Calu3 (cell line): ENCODE data around the gene CTNNAL1. TPM values are rescaled to one million over a fixed set of nuclear protein-coding genes. Genes with fewer than 3 reads are reported as not detected.
"Not testable (repeated sequence)": the region's sequence is repeated elsewhere in the genome, so short reads cannot be mapped to it uniquely, and the experiment has no call there.

Source experiments
- BruUV-seq: library from RNA; stranded (reverse); fragments of 400-500 nt; replicated peaks from 2 replicates; lab custom pipeline; 2021; lab: Mats Ljungman, UMichigan
- CTCF ChIA-PET: fragments of 300-600 bp; sonication (Branson Sonifier 250); formaldehyde crosslinking; loops from one replicate; lab custom pipeline; 2022; ENCODE audit warnings: antibody characterized with exemption; lab: Charles Lee
- DNase-seq: peaks from one replicate; pipeline ENCODE4 v3.0.0; 2022
- H3K27ac Mint-ChIP-seq: one replicate; pipeline ENCODE4 v1.8.0; 2022; ENCODE audit warnings: mixed read lengths; ENCODE audit not compliant: unreplicated experiment
- H3K27me3 Mint-ChIP-seq: one replicate; pipeline ENCODE4 v1.8.0; 2022; ENCODE audit warnings: mixed read lengths; ENCODE audit not compliant: unreplicated experiment
- H3K36me3 Mint-ChIP-seq: one replicate; pipeline ENCODE4 v1.8.0; 2022; ENCODE audit warnings: mild to moderate bottlenecking, moderate library complexity, mixed read lengths; ENCODE audit not compliant: insufficient read depth, unreplicated experiment
- H3K4me1 Mint-ChIP-seq: one replicate; pipeline ENCODE4 v1.8.0; 2022; ENCODE audit warnings: mild to moderate bottlenecking, low read depth, mixed read lengths; ENCODE audit not compliant: unreplicated experiment
- H3K4me3 Mint-ChIP-seq: one replicate; pipeline ENCODE4 v1.8.0; 2022; ENCODE audit warnings: mild to moderate bottlenecking, low read depth, moderate library complexity, mixed read lengths; ENCODE audit not compliant: unreplicated experiment
- H3K9me3 Mint-ChIP-seq: one replicate; pipeline ENCODE4 v1.8.0; 2022; ENCODE audit warnings: low read depth, mixed read lengths; ENCODE audit not compliant: unreplicated experiment
- CTCF ChIP-seq: fragments of 200-600 bp; IDR thresholded peaks from one replicate; pipeline ENCODE4 v1.8.0; 2022; ENCODE audit warnings: antibody characterized with exemption; ENCODE audit not compliant: unreplicated experiment
- intact Hi-C: fragments of 100-400 bp; cut with micrococcal nuclease; formaldehyde crosslinking; loops from one replicate; pipeline ENCODE4 v1.10.0; 2022; ENCODE audit not compliant: unreplicated experiment
- total RNA-seq: library from RNA; stranded (reverse); gene quantifications from 2 replicates; pipeline ENCODE4 v1.2.3, GENCODE V29; 2022

CTNNAL1 gene
- total RNA-seq, 1 experiment from 2014 or later, result 20.6 TPM

- Mint-ChIP-seq H3K9me3 (no peaks in the 10 kb centered on the region), H3K27ac (no peak overlapping the region), H3K4me3 (no peak overlapping the region), H3K36me3 (peaks cover 4% of the 10 kb centered on the region), H3K27me3 (no peaks in the 10 kb centered on the region), H3K4me1 (no peaks in the 10 kb centered on the region)
- no peak for DNase-seq
- BruUV-seq, result no TSS peak
- no peak for TF ChIP-seq CTCF
- intact Hi-C loops, result no loop called here
- CTCF ChIA-PET, result no interaction called here
These were observed 88.8 kb downstream of the CTNNAL1 start for GRCh38 chr9:108924466-108924865.

GRCh38 chr9:108921200-108921599, 92.1 kb downstream of the CTNNAL1 start:
- DNase-seq, result no peak
- intact Hi-C loops, result no loop called here
- no peaks in the 10 kb centered on the region for H3K27me3 Mint-ChIP-seq
- CTCF ChIA-PET, result no interaction called here
- H3K9me3 Mint-ChIP-seq, result no peaks in the 10 kb centered on the region
- no peak for TF ChIP-seq CTCF
- H3K4me3 Mint-ChIP-seq, result no peak overlapping the region
- peaks cover 4% of the 10 kb centered on the region for H3K36me3 Mint-ChIP-seq
- H3K4me1 Mint-ChIP-seq, result no peaks in the 10 kb centered on the region
- H3K27ac Mint-ChIP-seq, result no peak overlapping the region
- no TSS peak for BruUV-seq

GRCh38 chr9:108920401-108920800, 92.9 kb downstream of the CTNNAL1 start:
- H3K27me3 Mint-ChIP-seq, H3K9me3 Mint-ChIP-seq, intact Hi-C loops, H3K27ac Mint-ChIP-seq, H3K4me1 Mint-ChIP-seq, DNase-seq, H3K4me3 Mint-ChIP-seq, BruUV-seq, H3K36me3 Mint-ChIP-seq, CTCF ChIA-PET: not testable (repeated sequence)

- no peaks in the 10 kb centered on the region for H3K36me3 Mint-ChIP-seq
- DNase-seq, result no peak
- no peaks in the 10 kb centered on the region for H3K9me3 Mint-ChIP-seq
- CTCF ChIA-PET, result interaction anchor here (0.5 kb wide), 1 partner anchor 255 kb away, joined by 3 read pairs; no protein-coding TSS in a partner anchor
- intact Hi-C loops, result no loop called here
- no peaks in the 10 kb centered on the region for H3K4me1 Mint-ChIP-seq
- no peak overlapping the region for H3K4me3 Mint-ChIP-seq
- TF ChIP-seq CTCF, result no peak
- no peaks in the 10 kb centered on the region for H3K27me3 Mint-ChIP-seq
- no TSS peak for BruUV-seq
- H3K27ac Mint-ChIP-seq, result no peak overlapping the region
These were observed 93.8 kb downstream of the CTNNAL1 start for GRCh38 chr9:108919517-108919916.

GRCh38 chr9:108913391-108913790, 99.9 kb downstream of the CTNNAL1 start:
- CTCF ChIA-PET, result no interaction called here
- DNase-seq, result no peak
- no peak for TF ChIP-seq CTCF
- BruUV-seq, result no TSS peak
- no peaks in the 10 kb centered on the region for H3K9me3 Mint-ChIP-seq
- no peak overlapping the region for H3K27ac Mint-ChIP-seq
- intact Hi-C loops, result no loop called here
- H3K27me3 Mint-ChIP-seq, result no peaks in the 10 kb centered on the region
- no peaks in the 10 kb centered on the region for H3K36me3 Mint-ChIP-seq
- H3K4me3 Mint-ChIP-seq, result no peak overlapping the region
- H3K4me1 Mint-ChIP-seq, result no peaks in the 10 kb centered on the region
